SK-N-SH treated with all-trans-retinoic acid at 6 μM for 48 hours (cell line): ENCODE results near the gene FES.

ENCODE experiments used
- ATAC-seq: fragments of 200-7000 bp; cut with Tn5 transposase; 3 replicates; pipeline ENCODE4 v1.9.1; 2020; ENCODE audit warnings: mild to moderate bottlenecking, moderate library complexity
- ARNTL ChIP-seq: fragments of 450-650 bp; formaldehyde crosslinking; IDR thresholded peaks from 2 replicates; pipeline ENCODE4 v1.5.0; 2020; ENCODE audit warnings: low read depth, mild to moderate bottlenecking, moderate library complexity, borderline replicate concordance
- BACH2 ChIP-seq: fragments of 250-450 bp; sonication (Bioruptor Pico); IDR thresholded peaks from 2 replicates; pipeline ENCODE4 v1.9.0; 2021; ENCODE audit warnings: mild to moderate bottlenecking, borderline replicate concordance
- CREB5 ChIP-seq: fragments of 250-450 bp; sonication (Bioruptor Pico); IDR thresholded peaks from 2 replicates; pipeline ENCODE4 v1.5.1; 2020; ENCODE audit warnings: low read depth, mild to moderate bottlenecking, moderate library complexity
- CSDC2 ChIP-seq: fragments of 250-450 bp; sonication (Bioruptor Pico); IDR thresholded peaks from 2 replicates; pipeline ENCODE4 v1.5.0; 2020; ENCODE audit warnings: mild to moderate bottlenecking, moderate library complexity
- CSRNP3 ChIP-seq: fragments of 250-450 bp; sonication (Bioruptor Pico); IDR thresholded peaks from 2 replicates; pipeline ENCODE4 v1.5.1; 2021; ENCODE audit warnings: mild to moderate bottlenecking, moderate library complexity
- ESRRG ChIP-seq: fragments of 250-450 bp; sonication (Bioruptor Pico); IDR thresholded peaks from 2 replicates; pipeline ENCODE4 v1.6.1; 2021; ENCODE audit warnings: mild to moderate bottlenecking
- GLIS3 ChIP-seq: fragments of 250-450 bp; sonication (Bioruptor Pico); IDR thresholded peaks from 2 replicates; pipeline ENCODE4 v1.5.0; 2020; ENCODE audit warnings: mild to moderate bottlenecking, moderate library complexity
- ISL1 ChIP-seq: fragments of 250-450 bp; sonication (Bioruptor Pico); IDR thresholded peaks from 2 replicates; pipeline ENCODE4 v2.1.2; 2022; ENCODE audit warnings: mild to moderate bottlenecking, moderate library complexity
- OSR1 ChIP-seq: fragments of 250-450 bp; sonication (Bioruptor Pico); IDR thresholded peaks from 2 replicates; pipeline ENCODE4 v1.8.0; 2022; ENCODE audit warnings: moderate library complexity, mild to moderate bottlenecking, inconsistent platforms
- PATZ1 ChIP-seq: fragments of 250-450 bp; sonication (Bioruptor Pico); IDR thresholded peaks from 2 replicates; pipeline ENCODE4 v1.8.0; 2020; ENCODE audit warnings: mild to moderate bottlenecking, moderate library complexity, borderline replicate concordance
- POU6F1 ChIP-seq: fragments of 250-450 bp; sonication (Bioruptor Pico); IDR thresholded peaks from 2 replicates; pipeline ENCODE4 v1.8.0; 2021; ENCODE audit warnings: low read depth, mild to moderate bottlenecking, moderate library complexity, borderline replicate concordance
- PPARA ChIP-seq: fragments of 250-450 bp; sonication (Bioruptor Pico); IDR thresholded peaks from 2 replicates; pipeline ENCODE4 v1.5.0; 2020; ENCODE audit warnings: mild to moderate bottlenecking, borderline replicate concordance
- RARB ChIP-seq: fragments of 250-450 bp; sonication (Bioruptor Pico); IDR thresholded peaks from 2 replicates; pipeline ENCODE4 v1.8.0; 2021; ENCODE audit warnings: mild to moderate bottlenecking, moderate library complexity
- SNAI2 ChIP-seq: fragments of 250-450 bp; sonication (Bioruptor Pico); IDR thresholded peaks from 2 replicates; pipeline ENCODE4 v1.5.0; 2020; ENCODE audit warnings: mild to moderate bottlenecking, moderate library complexity
- TCF4 ChIP-seq: fragments of 250-450 bp; sonication (Bioruptor Pico); IDR thresholded peaks from 2 replicates; pipeline ENCODE4 v1.8.0; 2021; ENCODE audit warnings: mild to moderate bottlenecking, moderate library complexity, borderline replicate concordance
- TOX ChIP-seq: fragments of 250-450 bp; sonication (Bioruptor Pico); IDR thresholded peaks from 2 replicates; pipeline ENCODE4 v1.8.0; 2021; ENCODE audit warnings: mild to moderate bottlenecking, moderate library complexity, borderline replicate concordance
- ZC3H10 ChIP-seq: fragments of 250-450 bp; sonication (Bioruptor Pico); IDR thresholded peaks from 2 replicates; pipeline ENCODE4 v1.5.1; 2021; ENCODE audit warnings: mild to moderate bottlenecking, moderate library complexity
- ZFP3 ChIP-seq: fragments of 250-450 bp; sonication (Bioruptor Pico); IDR thresholded peaks from 2 replicates; pipeline ENCODE4 v1.5.0; 2020; ENCODE audit warnings: mild to moderate bottlenecking, moderate library complexity
- ZFP30 ChIP-seq: fragments of 450-650 bp; formaldehyde crosslinking; IDR thresholded peaks from 2 replicates; pipeline ENCODE4 v1.5.0; 2022; ENCODE audit warnings: mild to moderate bottlenecking, moderate library complexity
- ZNF565 ChIP-seq: fragments of 450-650 bp; formaldehyde crosslinking; conservative IDR thresholded peaks from 2 replicates; pipeline ENCODE4 v1.5.0; 2020; ENCODE audit warnings: low read depth, mild to moderate bottlenecking, moderate library complexity
- ZNF70 ChIP-seq: fragments of 450-650 bp; formaldehyde crosslinking; IDR thresholded peaks from 2 replicates; pipeline ENCODE4 v1.5.0; 2020; ENCODE audit warnings: mild to moderate bottlenecking, moderate library complexity
- ZNF8 ChIP-seq: fragments of 450-650 bp; formaldehyde crosslinking; IDR thresholded peaks from 2 replicates; pipeline ENCODE4 v1.5.0; 2020; ENCODE audit warnings: mild to moderate bottlenecking, moderate library complexity

Gene FES

GRCh38 chr15:90860942-90861675 lies 23.2 kb upstream of the FES start:
- no peak for ATAC-seq
- TF ChIP-seq POU6F1 (no peak), RARB (CRISPR knock-in tag) (no peak), OSR1 (CRISPR knock-in tag) (no peak), TCF4 (no peak), ZNF70 (CRISPR knock-in tag) (no peak), BACH2 (CRISPR knock-in tag) (no peak), GLIS3 (CRISPR knock-in tag) (no peak), ZC3H10 (CRISPR knock-in tag) (no peak), CSRNP3 (CRISPR knock-in tag) (no peak), ESRRG (CRISPR knock-in tag) (no peak), SNAI2 (CRISPR knock-in tag) (no peak), ARNTL (CRISPR knock-in tag) (no peak), PATZ1 (CRISPR knock-in tag) (no peak), ZNF565 (CRISPR knock-in tag) (no peak), ZFP3 (no peak), CSDC2 (no peak), ZNF8 (no peak), TOX (CRISPR knock-in tag) (no peak)

GRCh38 chr15:90862487-90862886 lies 21.8 kb upstream of the FES start:
- TF ChIP-seq ZNF565 (CRISPR knock-in tag), result no peak
- no peak for TF ChIP-seq BACH2 (CRISPR knock-in tag)
- no peak for TF ChIP-seq CREB5 (CRISPR knock-in tag)
- TF ChIP-seq ZNF8, result no peak
- no peak for TF ChIP-seq PATZ1 (CRISPR knock-in tag)
- TF ChIP-seq ZFP30 (CRISPR knock-in tag), result no peak
- TF ChIP-seq TOX (CRISPR knock-in tag), result no peak
- TF ChIP-seq SNAI2 (CRISPR knock-in tag), result no peak
- TF ChIP-seq ARNTL (CRISPR knock-in tag), result no peak
- TF ChIP-seq PPARA, result no peak
- no peak for TF ChIP-seq ISL1 (CRISPR knock-in tag)
- ATAC-seq, result no peak
